GM23338 (cell line): ENCODE measurements around the gene DHDDS. TPM values are rescaled to one million over a fixed set of nuclear protein-coding genes. Genes with fewer than 3 reads are reported as not detected.

Experiments
- CREB1 ChIP-seq: fragments of 250-450 bp; sonication (Bioruptor Pico); IDR thresholded peaks from 2 replicates; pipeline ENCODE4 v1.5.0; 2020; ENCODE audit warnings: low read depth, mild to moderate bottlenecking, moderate library complexity
- ETS1 ChIP-seq: IDR thresholded peaks from 2 replicates; pipeline ENCODE4 v1.6.1; 2016; ENCODE audit warnings: antibody characterized with exemption
- JUNB ChIP-seq: IDR thresholded peaks from one replicate; pipeline ENCODE4 v1.6.1; 2016; ENCODE audit warnings: antibody characterized with exemption; ENCODE audit not compliant: unreplicated experiment
- NANOG ChIP-seq: IDR thresholded peaks from 2 replicates; pipeline ENCODE4 v1.6.1; 2016; ENCODE audit warnings: antibody characterized with exemption, borderline replicate concordance
- POLR2AphosphoS5 ChIP-seq: IDR thresholded peaks from 2 replicates; pipeline ENCODE4 v1.6.1; 2016; ENCODE audit warnings: antibody characterized with exemption, low read depth
- REST ChIP-seq: IDR thresholded peaks from one replicate; pipeline ENCODE4 v1.6.1; 2018; ENCODE audit warnings: antibody characterized with exemption; ENCODE audit not compliant: unreplicated experiment
- ZNF462 ChIP-seq: fragments of 250-450 bp; sonication (Bioruptor Pico); IDR thresholded peaks from 2 replicates; pipeline ENCODE4 v1.5.0; 2020; ENCODE audit warnings: mild to moderate bottlenecking, moderate library complexity
- polyA plus RNA-seq: library from polyadenylated mRNA; unstranded; fragments of >200 nt; fragmentation: Nextera tagmentation; extraction: Ambion mirVana; gene quantifications from 2 replicates; pipeline ENCODE4 v1.2.1, GENCODE V29; 2016
- total RNA-seq: library from RNA; depleted of rRNA; stranded (reverse); fragments of >200 nt; shearing (Covaris generic); gene quantifications from 2 replicates; pipeline ENCODE4 v1.2.3, GENCODE V29; 2014

The DHDDS gene
- total and polyA plus RNA-seq, 2 experiments from 2014 or later: 32.6 to 49.5 TPM

GRCh38 chr1:26459573-26460031 is 27.5 kb downstream of the DHDDS start (continued):
- TF ChIP-seq ZNF462: no peak
- TF ChIP-seq CREB1: no peak
- TF ChIP-seq ETS1: no peak
- TF ChIP-seq JUNB: no peak
- no peak for TF ChIP-seq POLR2AphosphoS5
- TF ChIP-seq NANOG: no peak
- no peak for TF ChIP-seq REST
